NCI-H774 (cell line): ENCODE results near the gene SMARCA2.

Experiments
- DNase-seq: peaks from one replicate; lab custom pipeline; 2025; lab: John Stamatoyannopoulos, UW

Gene SMARCA2

GRCh38 chr9:2210201-2210600 is 195.1 kb downstream of the SMARCA2 start:
- DNase-seq: no peak

GRCh38 chr9:2213830-2214468 is 198.8 kb downstream of the SMARCA2 start:
- DNase-seq: no peak

GRCh38 chr9:2214707-2215106 is 199.6 kb downstream of the SMARCA2 start:
- DNase-seq: no peak

GRCh38 chr9:2215921-2216441 is 200.8 kb downstream of the SMARCA2 start:
- DNase-seq: no peak

- no peak for DNase-seq
These were observed 201.4 kb downstream of the SMARCA2 start for GRCh38 chr9:2216591-2216990.

GRCh38 chr9:2217540-2217939 is 202.4 kb downstream of the SMARCA2 start:
- no peak for DNase-seq

GRCh38 chr9:2220036-2220435 is 204.9 kb downstream of the SMARCA2 start:
- no peak for DNase-seq

GRCh38 chr9:2227144-2227867 is 212.2 kb downstream of the SMARCA2 start:
- no peak for DNase-seq

- no peak for DNase-seq
These were observed 213.0 kb downstream of the SMARCA2 start for GRCh38 chr9:2228132-2228531.

- DNase-seq: no peak
These were observed 213.5 kb downstream of the SMARCA2 start for GRCh38 chr9:2228641-2229040.

- no peak for DNase-seq
These were observed 214.1 kb downstream of the SMARCA2 start for GRCh38 chr9:2229109-2229721.

- no peak for DNase-seq
These were observed 215.2 kb downstream of the SMARCA2 start for GRCh38 chr9:2230362-2230761.

GRCh38 chr9:2231101-2231500 is 216.0 kb downstream of the SMARCA2 start:
- no peak for DNase-seq

- DNase-seq: no peak
These were observed 216.7 kb downstream of the SMARCA2 start for GRCh38 chr9:2231829-2232228.

- DNase-seq: no peak
These were observed 218.1 kb downstream of the SMARCA2 start for GRCh38 chr9:2233274-2233673.

- DNase-seq: no peak
These were observed 219.3 kb downstream of the SMARCA2 start for GRCh38 chr9:2234371-2234893.

GRCh38 chr9:2235623-2236022 is 220.5 kb downstream of the SMARCA2 start:
- DNase-seq: no peak

- DNase-seq: no peak
These were observed 221.7 kb downstream of the SMARCA2 start for GRCh38 chr9:2236850-2237249.

GRCh38 chr9:2241461-2241835 is 226.3 kb downstream of the SMARCA2 start:
- DNase-seq: peak; percentile 73

GRCh38 chr9:2241836-2242741 is 226.9 kb downstream of the SMARCA2 start:
- DNase-seq: peak; percentile 93

GRCh38 chr9:2242831-2243330 is 227.7 kb downstream of the SMARCA2 start:
- DNase-seq: peak; percentile 51
